DMS79 (cell line): ENCODE results near the gene TMEM238.
"Not testable (repeated sequence)": the region's sequence is repeated elsewhere in the genome, so short reads cannot be mapped to it uniquely, and the experiment has no call there.

Experiments used
- DNase-seq: peaks from one replicate; lab custom pipeline; 2025; lab: John Stamatoyannopoulos, UW

The TMEM238 gene

GRCh38 chr19:55384131-55384919, at the start of gene TMEM238:
TMEM238 (minus strand) TSS chr19:55384292; CDS start chr19:55384259, 33 bp downstream.
- DNase-seq, result peak; percentile 33

GRCh38 chr19:55433292-55433691, 49.2 kb upstream of the TMEM238 start:
- no peak for DNase-seq

- no peak for DNase-seq
Measured at GRCh38 chr19:55432241-55432959, 48.3 kb upstream of the TMEM238 start.

GRCh38 chr19:55431183-55431582, 47.1 kb upstream of the TMEM238 start:
- no peak for DNase-seq

- no peak for DNase-seq
Measured at GRCh38 chr19:55426042-55426441, 42.0 kb upstream of the TMEM238 start.

GRCh38 chr19:55424518-55424917, 40.4 kb upstream of the TMEM238 start:
- no peak for DNase-seq

GRCh38 chr19:55423225-55424005, 39.3 kb upstream of the TMEM238 start:
- DNase-seq, result no peak

GRCh38 chr19:55421281-55421680, 37.2 kb upstream of the TMEM238 start:
- DNase-seq, result not testable (repeated sequence)

GRCh38 chr19:55419624-55420236, 35.6 kb upstream of the TMEM238 start:
- no peak for DNase-seq

GRCh38 chr19:55419103-55419502, 35.0 kb upstream of the TMEM238 start:
- no peak for DNase-seq

GRCh38 chr19:55418185-55418584, 34.1 kb upstream of the TMEM238 start:
- no peak for DNase-seq

GRCh38 chr19:55410168-55410567, 26.1 kb upstream of the TMEM238 start:
- no peak for DNase-seq

GRCh38 chr19:55409179-55409578, 25.1 kb upstream of the TMEM238 start:
- DNase-seq, result not testable (repeated sequence)

GRCh38 chr19:55408533-55408872, 24.4 kb upstream of the TMEM238 start:
- DNase-seq, result no peak

GRCh38 chr19:55407800-55408532, 23.9 kb upstream of the TMEM238 start:
- peak; percentile 99 for DNase-seq

- not testable (repeated sequence) for DNase-seq
Measured at GRCh38 chr19:55407550-55407799, 23.4 kb upstream of the TMEM238 start, which contains the start of gene UBE2S. UBE2S (minus strand) TSS chr19:55407788; CDS start chr19:55407589, 199 bp downstream.

- no peak for DNase-seq
Measured at GRCh38 chr19:55406826-55407549, 22.9 kb upstream of the TMEM238 start.

GRCh38 chr19:55406091-55406825, 22.2 kb upstream of the TMEM238 start:
- DNase-seq, result no peak

GRCh38 chr19:55405638-55406037, 21.5 kb upstream of the TMEM238 start:
- no peak for DNase-seq

GRCh38 chr19:55402509-55402908, 18.4 kb upstream of the TMEM238 start:
- DNase-seq, result no peak
